Peyer's patch (tissue), 4 donors: ENCODE data around the gene TRIM47. TPM values are rescaled to one million over a fixed set of nuclear protein-coding genes. Genes with fewer than 3 reads are reported as not detected.
A peak's percentile ranks its signal among the peaks of the same experiment; 100 is the strongest.

ENCODE experiments used
- DNase-seq, 3 donors: peaks; one replicate each; pipeline ENCODE4 v3.0.0-alpha.2; 2017 to 2019
- H3K27ac ChIP-seq, 4 donors: fragments of 200-600 bp; sonication (generic); one replicate each; pipeline ENCODE4 v1.5.1; 2016 to 2019
- H3K27me3 ChIP-seq, 2 donors: fragments of 200-600 bp; sonication (generic); one replicate each; pipeline ENCODE4 v1.5.1; 2019
- H3K36me3 ChIP-seq, 3 donors: fragments of 200-600 bp; sonication (generic); one replicate each; pipeline ENCODE4 v1.5.1; 2016 to 2019
- H3K4me1 ChIP-seq, 4 donors: fragments of 200-600 bp; sonication (generic); one replicate each; pipeline ENCODE4 v1.5.1; 2016 to 2019
- H3K4me3 ChIP-seq, 4 donors: fragments of 200-600 bp; sonication (generic); 1 replicate in 3 of 4; 2 replicates in 1 of 4; pipeline ENCODE4 v1.5.1; 2016 to 2019; ENCODE audit warnings: mild to moderate bottlenecking in 1 of 4
- H3K9me3 ChIP-seq, 4 donors: fragments of 200-600 bp; sonication (generic); one replicate each; pipeline ENCODE4 v1.5.1; 2016 to 2019; ENCODE audit warnings: mild to moderate bottlenecking in 1 of 4
- CTCF ChIP-seq, 6 experiments: fragments of 450-650 bp in 4 of 6; fragments of 200-600 bp in 2 of 6; sonication (generic) in 1 of 6; IDR thresholded peaks; one replicate each; pipeline ENCODE4 v1.5.1; 2017 to 2019; ENCODE audit warnings: antibody characterized with exemption in 6 of 6, mild to moderate bottlenecking in 3 of 6, moderate library complexity in 1 of 6
- POLR2A ChIP-seq, 2 donors: fragments of 450-650 bp; IDR thresholded peaks; one replicate each; pipeline ENCODE4 v1.5.1; 2017; ENCODE audit warnings: antibody characterized with exemption in 2 of 2, mild to moderate bottlenecking in 2 of 2, moderate library complexity in 2 of 2
- total RNA-seq, 4 donors: library from RNA; depleted of rRNA; stranded (reverse); fragments of >200 nt; gene quantifications; one replicate each; pipeline ENCODE4 v1.1.0, GENCODE V29; 2016

TRIM47 gene
- total RNA-seq, 4 donors from 2014 or later: 16.5 to 61.4 (median 45.7) TPM

DNA sequence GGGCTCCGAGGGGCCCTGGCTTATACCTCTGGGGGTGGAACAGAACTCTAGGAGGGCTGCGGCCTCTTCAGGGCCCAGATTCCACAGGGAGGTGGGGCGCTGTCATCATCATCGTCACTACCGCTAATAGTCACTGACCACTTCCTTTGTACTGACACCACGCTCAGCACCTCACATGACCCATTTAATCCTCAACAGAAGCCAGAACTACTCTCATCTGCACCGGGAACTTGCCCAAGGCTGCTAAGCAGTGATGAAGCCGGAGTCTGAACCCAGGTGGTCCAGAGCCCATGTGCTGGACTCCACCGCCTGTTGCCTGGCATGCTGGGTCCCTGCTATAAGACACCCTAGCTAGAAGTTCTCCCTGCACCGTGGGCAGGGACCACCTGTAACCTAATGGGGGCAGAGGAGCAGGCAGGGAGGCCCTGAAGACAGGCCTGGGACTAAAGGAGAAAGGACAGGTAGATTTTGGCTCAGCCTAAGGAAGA, 46.2 kb downstream of the TRIM47 start:
- TF ChIP-seq CTCF (IDR thresholded peaks at IDR 0.05) (no peak), POLR2A (IDR thresholded peaks at IDR 0.05) (peak in 1 of 2 donors; percentile 30)
- H3K27ac ChIP-seq: peak overlapping the region; percentile 67 to 83 (median 72)
- H3K4me1 ChIP-seq: peaks cover 0 to 30% (median 6%) of the 10 kb centered on the region in 4 donors
- peak overlapping the region in 1 of 4 donors; percentile 9 for H3K4me3 ChIP-seq
- peak in 2 of 3 donors; percentile 46 to 77 for DNase-seq
- peaks cover 0 to 18% (median 0%) of the 10 kb centered on the region in 3 donors for H3K36me3 ChIP-seq
- H3K9me3 ChIP-seq: no peaks in the 10 kb centered on the region
- H3K27me3 ChIP-seq: no peaks in the 10 kb centered on the region

DNA sequence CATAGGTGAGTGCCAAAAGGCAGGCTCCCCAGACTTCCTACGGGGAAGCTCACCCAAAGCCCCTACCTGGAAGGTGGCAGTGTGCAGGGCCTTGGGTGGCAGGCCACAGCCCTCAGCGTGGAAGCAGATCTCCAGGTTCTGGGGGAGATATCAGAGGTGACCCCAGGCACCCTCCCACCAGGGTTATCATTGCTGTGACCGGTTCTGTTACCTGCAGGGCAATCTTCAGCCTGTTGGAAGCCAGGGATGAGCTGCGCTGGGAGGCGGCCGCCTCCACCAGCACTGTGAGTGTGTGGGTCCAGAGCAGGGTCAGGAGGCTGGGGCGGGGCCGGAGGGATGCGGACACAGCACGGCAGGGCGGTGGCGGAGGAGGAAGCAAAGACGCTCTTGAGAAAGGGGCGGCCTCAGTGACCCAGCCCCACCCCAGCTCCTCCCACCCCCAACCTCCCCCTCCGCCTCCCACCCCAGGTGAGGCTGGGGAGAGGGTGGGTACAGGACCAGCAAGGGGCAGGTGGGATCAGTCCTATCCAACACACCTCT, 47.3 kb downstream of the TRIM47 start:
- Histone ChIP-seq H3K36me3 (peaks cover 0 to 18% (median 0%) of the 10 kb centered on the region in 3 donors), H3K4me3 (peak overlapping the region in 1 of 4 donors; percentile 27), H3K9me3 (no peaks in the 10 kb centered on the region), H3K4me1 (peaks cover 0 to 33% (median 9%) of the 10 kb centered on the region in 4 donors), H3K27me3 (no peaks in the 10 kb centered on the region), H3K27ac (peak overlapping the region in 1 of 4 donors; percentile 26)
- DNase-seq: no peak
- TF ChIP-seq POLR2A (IDR thresholded peaks at IDR 0.05) (no peak), CTCF (IDR thresholded peaks at IDR 0.05) (no peak)

DNA sequence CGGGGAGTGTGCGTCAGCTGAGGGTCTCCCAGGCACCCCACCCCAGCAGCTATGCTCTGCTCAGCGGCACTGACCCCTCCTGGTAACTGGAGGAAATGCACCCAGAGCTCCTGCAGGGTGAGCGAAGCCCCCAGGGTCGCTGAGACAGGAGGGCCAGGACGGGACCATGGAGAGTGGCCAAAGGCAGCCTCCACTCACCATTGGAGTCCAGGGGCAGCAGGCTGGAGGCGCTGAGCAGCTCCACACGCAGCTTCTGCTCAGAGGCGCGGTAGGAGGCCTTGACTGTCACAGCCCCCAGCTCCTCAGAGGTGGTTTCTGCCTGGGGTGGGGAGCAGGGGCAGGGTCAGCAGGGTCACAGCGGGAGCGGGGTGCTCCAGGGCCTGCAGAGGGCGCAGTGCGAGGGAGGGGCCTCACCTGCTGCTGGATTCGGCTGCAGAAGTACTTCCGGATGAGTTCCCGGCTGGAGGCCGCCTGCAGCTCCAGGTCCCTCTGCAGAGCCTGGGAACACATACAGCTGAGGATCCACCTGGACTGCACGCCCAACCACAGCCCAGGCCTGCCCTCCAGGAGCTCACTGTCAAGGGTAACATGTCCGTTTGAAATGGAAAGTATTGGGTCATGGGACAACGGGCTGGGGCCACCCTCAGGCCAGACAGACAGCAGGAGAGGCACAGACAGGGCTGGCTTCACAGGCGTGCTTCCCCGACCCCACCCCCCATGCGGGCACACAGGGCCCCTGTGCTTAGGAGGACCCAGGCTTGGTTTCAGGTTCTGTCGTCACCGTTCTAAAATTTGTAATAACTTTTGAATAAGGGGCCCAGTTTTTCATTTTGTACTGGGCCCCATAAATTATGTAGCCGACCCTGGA, 48.0 kb downstream of the TRIM47 start:
- Histone ChIP-seq H3K4me3 (peak overlapping the region in 2 of 4 donors; percentile 11 to 27), H3K27ac (no peak overlapping the region), H3K9me3 (no peaks in the 10 kb centered on the region), H3K4me1 (peaks cover 0 to 33% (median 9%) of the 10 kb centered on the region in 4 donors), H3K36me3 (peaks cover 0 to 17% (median 0%) of the 10 kb centered on the region in 3 donors), H3K27me3 (no peaks in the 10 kb centered on the region)
- TF ChIP-seq CTCF (IDR thresholded peaks at IDR 0.05) (peak in 4 of 6 experiments; percentile 44 to 75 (median 64)), POLR2A (IDR thresholded peaks at IDR 0.05) (peak; percentile 15 to 33)
- DNase-seq: peak in 2 of 3 donors; percentile 72 to 80

DNA sequence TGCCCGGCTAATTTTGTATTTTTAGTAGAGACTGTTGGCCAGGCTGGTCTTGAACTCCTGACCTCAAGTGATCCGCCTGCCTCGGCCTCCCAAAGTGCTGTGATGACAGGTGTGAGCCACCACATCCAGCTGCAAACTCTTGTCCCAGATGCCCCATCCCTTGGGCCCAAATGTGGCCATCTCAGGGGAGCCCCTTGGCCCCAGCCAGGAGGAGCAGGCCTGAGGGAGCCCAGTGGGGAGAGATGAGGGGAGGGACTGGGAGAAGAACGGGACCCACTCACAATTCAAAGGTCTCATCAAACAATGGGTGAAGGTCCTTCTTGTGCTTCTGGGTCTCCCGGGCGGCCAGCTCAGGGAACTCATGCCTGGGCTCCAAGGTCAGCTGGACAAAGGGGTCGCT, 48.6 kb downstream of the TRIM47 start:
- DNase-seq: no peak
- no peak overlapping the region for H3K27ac ChIP-seq
- H3K27me3 ChIP-seq: no peaks in the 10 kb centered on the region
- peaks cover 0 to 33% (median 9%) of the 10 kb centered on the region in 4 donors for H3K4me1 ChIP-seq
- H3K9me3 ChIP-seq: no peaks in the 10 kb centered on the region
- no peak overlapping the region for H3K4me3 ChIP-seq
- H3K36me3 ChIP-seq: peaks cover 0 to 23% (median 0%) of the 10 kb centered on the region in 3 donors
- TF ChIP-seq CTCF (IDR thresholded peaks at IDR 0.05) (no peak), POLR2A (IDR thresholded peaks at IDR 0.05) (no peak)

GRCh38 chr17:75828741-75829140, 49.6 kb downstream of the TRIM47 start:
- H3K4me1 ChIP-seq: peaks cover 0 to 31% (median 9%) of the 10 kb centered on the region in 4 donors
- TF ChIP-seq CTCF (IDR thresholded peaks at IDR 0.05): no peak
- no peak for TF ChIP-seq POLR2A (IDR thresholded peaks at IDR 0.05)
- no peak overlapping the region for H3K27ac ChIP-seq
- no peak overlapping the region for H3K4me3 ChIP-seq
- no peaks in the 10 kb centered on the region for H3K9me3 ChIP-seq
- DNase-seq: no peak
- no peaks in the 10 kb centered on the region for H3K27me3 ChIP-seq
- peaks cover 0 to 28% (median 0%) of the 10 kb centered on the region in 3 donors for H3K36me3 ChIP-seq
